Upper lobe of right lung (tissue), 1 donor: ENCODE measurements around the gene HAPLN3. TPM values are rescaled to one million over a fixed set of nuclear protein-coding genes. Genes with fewer than 3 reads are reported as not detected.

Experiments
- ATAC-seq: fragments of 200-7000 bp; cut with Tn5 transposase; one replicate; pipeline ENCODE4 v1.9.1; 2020; ENCODE audit warnings: mild to moderate bottlenecking, moderate library complexity
- DNase-seq: peaks from one replicate; pipeline ENCODE4 v3.0.0-alpha.2; 2020
- H3K27ac ChIP-seq: fragments of 200-600 bp; one replicate; pipeline ENCODE4 v1.8.0; 2022
- H3K27me3 ChIP-seq: fragments of 200-600 bp; one replicate; pipeline ENCODE4 v1.8.0; 2022; ENCODE audit warnings: mild to moderate bottlenecking
- H3K36me3 ChIP-seq: fragments of 200-600 bp; one replicate; pipeline ENCODE4 v1.8.0; 2022
- H3K4me1 ChIP-seq: fragments of 200-600 bp; one replicate; pipeline ENCODE4 v1.8.0; 2022
- H3K4me3 ChIP-seq: fragments of 200-600 bp; one replicate; pipeline ENCODE4 v1.8.0; 2022; ENCODE audit warnings: mild to moderate bottlenecking
- H3K9me3 ChIP-seq: fragments of 200-600 bp; one replicate; pipeline ENCODE4 v1.8.0; 2022
- intact Hi-C: fragments of 100-400 bp; cut with DNase I; formaldehyde crosslinking; loops from one replicate; pipeline ENCODE4 v1.11.0; 2022
- total RNA-seq: library from RNA; stranded (reverse); fragmentation: NEBNext Ultra II Directional; extraction: Animal tissue kit (Norgen Biotek cat#: 25700); gene quantifications from one replicate; pipeline ENCODE4 v1.2.1, GENCODE V29; 2021
- TF ChIP-seq, protein P1 (sequence below): fragments of 200-600 bp; IDR thresholded peaks from one replicate; pipeline ENCODE4 v1.8.0; 2022; ENCODE audit warnings: antibody characterized with exemption
- donor health status: DM: no; HTN: yes; CAD: no; lungs with severe emphysema.

HAPLN3 gene
- total RNA-seq, 1 donor from 2014 or later: 4.6 TPM

DNA sequence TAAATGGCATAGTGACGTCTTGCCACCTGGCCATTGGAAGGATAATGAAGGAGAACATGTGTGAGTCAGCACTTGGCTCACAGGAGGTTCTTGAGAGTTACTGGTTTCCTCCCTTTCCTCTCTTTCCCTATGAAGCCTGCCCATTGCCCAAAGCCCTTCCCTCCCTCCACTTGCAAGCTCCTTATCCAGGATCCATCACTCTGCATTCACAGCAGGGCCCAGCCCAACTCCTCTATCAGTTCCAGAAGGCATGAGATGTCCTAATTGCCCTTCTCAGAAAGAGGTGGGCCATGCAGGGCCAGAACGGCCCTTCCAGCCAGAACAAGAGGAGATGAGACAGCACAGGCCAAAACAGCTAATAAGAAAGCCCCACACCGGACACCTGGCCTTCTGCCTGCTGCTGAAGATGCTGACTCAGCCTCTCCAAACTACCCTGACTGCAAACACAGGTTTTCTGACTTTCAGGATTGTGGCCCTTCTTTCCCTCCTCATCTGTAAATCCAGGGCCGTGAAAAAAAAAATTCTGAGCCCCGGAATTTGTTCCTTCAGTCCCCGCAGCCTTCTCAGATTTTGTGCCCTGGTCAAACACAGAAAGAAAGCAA, 29.7 kb downstream of the HAPLN3 start:
- TF ChIP-seq, protein P1, sequence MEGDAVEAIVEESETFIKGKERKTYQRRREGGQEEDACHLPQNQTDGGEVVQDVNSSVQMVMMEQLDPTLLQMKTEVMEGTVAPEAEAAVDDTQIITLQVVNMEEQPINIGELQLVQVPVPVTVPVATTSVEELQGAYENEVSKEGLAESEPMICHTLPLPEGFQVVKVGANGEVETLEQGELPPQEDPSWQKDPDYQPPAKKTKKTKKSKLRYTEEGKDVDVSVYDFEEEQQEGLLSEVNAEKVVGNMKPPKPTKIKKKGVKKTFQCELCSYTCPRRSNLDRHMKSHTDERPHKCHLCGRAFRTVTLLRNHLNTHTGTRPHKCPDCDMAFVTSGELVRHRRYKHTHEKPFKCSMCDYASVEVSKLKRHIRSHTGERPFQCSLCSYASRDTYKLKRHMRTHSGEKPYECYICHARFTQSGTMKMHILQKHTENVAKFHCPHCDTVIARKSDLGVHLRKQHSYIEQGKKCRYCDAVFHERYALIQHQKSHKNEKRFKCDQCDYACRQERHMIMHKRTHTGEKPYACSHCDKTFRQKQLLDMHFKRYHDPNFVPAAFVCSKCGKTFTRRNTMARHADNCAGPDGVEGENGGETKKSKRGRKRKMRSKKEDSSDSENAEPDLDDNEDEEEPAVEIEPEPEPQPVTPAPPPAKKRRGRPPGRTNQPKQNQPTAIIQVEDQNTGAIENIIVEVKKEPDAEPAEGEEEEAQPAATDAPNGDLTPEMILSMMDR: no peak
- no peak overlapping the region for H3K4me3 ChIP-seq
- no peaks in the 10 kb centered on the region for H3K36me3 ChIP-seq
- ATAC-seq (no peak), DNase-seq (no peak)
- intact Hi-C loops: no loop called here
- H3K9me3 ChIP-seq: no peaks in the 10 kb centered on the region
- no peak overlapping the region for H3K27ac ChIP-seq
- H3K27me3 ChIP-seq: no peaks in the 10 kb centered on the region
- no peaks in the 10 kb centered on the region for H3K4me1 ChIP-seq

DNA sequence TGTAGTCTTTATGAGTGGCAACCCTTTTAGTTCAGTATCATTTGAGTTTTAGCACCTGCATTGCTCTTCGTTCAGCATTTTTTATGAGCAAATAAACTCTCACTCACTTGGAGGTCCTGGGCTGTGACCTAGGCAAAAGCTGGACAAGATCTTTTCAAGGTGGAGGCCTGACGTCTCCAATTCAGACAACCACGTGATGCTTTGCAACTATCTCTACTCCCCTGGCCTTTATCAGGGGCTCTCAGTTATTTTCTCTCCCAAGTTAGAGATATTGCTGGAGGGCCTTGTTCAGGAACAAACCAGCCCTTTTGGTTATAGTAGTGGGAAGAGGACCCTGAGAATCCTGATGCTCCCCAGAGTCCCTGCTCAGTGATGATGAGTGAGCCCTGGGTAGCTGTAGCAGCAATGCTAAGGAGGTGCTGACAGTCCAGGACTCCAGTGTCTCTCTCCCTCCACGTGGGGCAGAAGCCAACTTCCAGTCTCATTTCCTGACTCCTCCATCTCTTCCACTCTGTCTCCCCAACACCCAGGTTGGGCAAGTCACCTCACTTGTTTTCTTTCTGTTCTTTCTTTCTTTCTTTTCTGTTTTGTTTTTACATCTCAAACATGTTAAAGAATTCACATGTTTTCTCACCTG, 30.4 kb downstream of the HAPLN3 start:
- TF ChIP-seq, protein P1: no peak
- no peak for DNase-seq
- no peaks in the 10 kb centered on the region for H3K9me3 ChIP-seq
- intact Hi-C loops: no loop called here
- no peak overlapping the region for H3K27ac ChIP-seq
- H3K4me3 ChIP-seq: no peak overlapping the region
- no peaks in the 10 kb centered on the region for H3K36me3 ChIP-seq
- no peaks in the 10 kb centered on the region for H3K27me3 ChIP-seq
- ATAC-seq: no peak
- H3K4me1 ChIP-seq: no peaks in the 10 kb centered on the region

DNA sequence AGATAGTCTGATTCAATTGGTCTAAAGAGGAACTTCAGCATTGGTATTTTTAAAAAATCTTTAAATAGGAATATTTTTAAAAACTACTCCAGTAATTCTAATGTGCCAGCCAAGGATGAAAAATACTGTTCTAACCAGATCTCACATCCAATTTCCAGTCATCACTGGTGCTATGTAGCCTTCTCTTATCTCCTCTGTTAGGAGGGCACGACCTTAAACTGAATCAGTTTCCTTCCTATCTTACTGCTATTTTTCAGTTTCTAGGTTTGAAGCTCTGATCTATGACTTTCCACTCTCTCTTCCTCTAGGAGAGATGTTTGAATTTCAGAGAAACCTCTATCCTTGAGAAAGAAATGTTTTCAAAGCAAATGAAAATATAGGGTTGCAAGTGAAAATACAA, 31.9 kb downstream of the HAPLN3 start:
- DNase-seq (no peak), ATAC-seq (no peak)
- Histone ChIP-seq H3K27ac (no peak overlapping the region), H3K9me3 (no peaks in the 10 kb centered on the region), H3K4me3 (no peak overlapping the region), H3K27me3 (no peaks in the 10 kb centered on the region), H3K36me3 (no peaks in the 10 kb centered on the region), H3K4me1 (no peaks in the 10 kb centered on the region)
- intact Hi-C loops: no loop called here
- TF ChIP-seq, protein P1: no peak

DNA sequence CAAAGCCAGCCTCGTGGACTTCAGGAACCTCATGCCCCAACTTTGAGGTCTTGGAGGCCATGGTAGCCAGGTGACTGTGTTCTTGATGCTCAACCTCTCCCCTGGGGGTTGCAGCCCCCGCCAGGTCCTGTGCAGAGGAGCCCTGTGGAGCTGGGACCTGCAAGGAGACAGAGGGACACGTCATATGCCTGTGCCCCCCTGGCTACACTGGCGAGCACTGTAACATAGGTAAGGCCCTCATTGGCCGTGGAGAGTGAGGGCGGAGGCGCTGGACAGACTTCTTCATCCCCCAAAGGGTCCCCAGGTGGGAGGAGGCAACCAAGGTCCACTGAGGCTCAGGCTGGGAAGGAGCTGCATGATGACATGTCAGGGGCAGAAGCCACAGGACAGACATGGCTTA, 35.1 kb downstream of the HAPLN3 start:
- no peak overlapping the region for H3K27ac ChIP-seq
- no peaks in the 10 kb centered on the region for H3K4me1 ChIP-seq
- H3K27me3 ChIP-seq: no peaks in the 10 kb centered on the region
- DNase-seq: no peak
- intact Hi-C loops: no loop called here
- H3K4me3 ChIP-seq: no peak overlapping the region
- H3K9me3 ChIP-seq: no peaks in the 10 kb centered on the region
- TF ChIP-seq, protein P1: no peak
- no peak for ATAC-seq
- no peaks in the 10 kb centered on the region for H3K36me3 ChIP-seq

DNA sequence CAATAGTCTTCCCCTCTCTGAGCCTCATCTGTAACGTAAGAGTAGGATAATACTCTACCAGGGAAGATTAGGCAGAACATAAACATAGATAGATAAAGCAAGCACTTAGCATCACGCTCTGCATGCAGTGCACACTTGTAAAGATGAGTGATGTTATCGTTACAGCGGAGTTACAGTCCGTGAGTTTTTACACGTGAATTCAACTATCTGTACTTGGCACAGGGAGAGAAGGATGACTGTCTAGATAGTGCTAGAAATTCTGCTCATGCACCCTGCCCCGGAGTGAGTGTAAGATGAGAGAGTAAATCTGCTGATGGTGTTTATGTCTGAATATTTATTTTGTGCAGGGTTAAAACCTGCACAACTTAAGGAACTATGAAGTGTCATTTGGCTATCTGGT, 35.8 kb downstream of the HAPLN3 start:
- H3K9me3 ChIP-seq: no peaks in the 10 kb centered on the region
- no peaks in the 10 kb centered on the region for H3K36me3 ChIP-seq
- TF ChIP-seq, protein P1: no peak
- ATAC-seq (no peak), DNase-seq (no peak)
- H3K4me1 ChIP-seq: no peaks in the 10 kb centered on the region
- intact Hi-C loops: no loop called here
- no peak overlapping the region for H3K27ac ChIP-seq
- H3K4me3 ChIP-seq: no peak overlapping the region
- H3K27me3 ChIP-seq: no peaks in the 10 kb centered on the region
